Liver (tissue), 9 donors: ENCODE data around the gene ARMC9. TPM values are rescaled to one million over a fixed set of nuclear protein-coding genes. Genes with fewer than 3 reads are reported as not detected.

Experiments
- DNase-seq: peaks from one replicate; pipeline ENCODE4 v3.0.0-alpha.2; 2017; ENCODE audit warnings: low spot score
- H3K27ac ChIP-seq, 2 donors: one replicate each; pipeline ENCODE4 v1.7.0; 2013; ENCODE audit warnings: inconsistent platforms in 2 of 2, low read length in 2 of 2, control low read depth in 1 of 2, low read depth in 1 of 2, mild to moderate bottlenecking in 1 of 2
- H3K27me3 ChIP-seq, 4 donors: one replicate each; pipeline versions ENCODE4 v1.6.1 to v1.7.0; 2013; ENCODE audit warnings: low read length in 3 of 4, inconsistent platforms in 1 of 4, mild to moderate bottlenecking in 1 of 4, moderate library complexity in 1 of 4; ENCODE audit not compliant: control insufficient read depth in 4 of 4, insufficient read depth in 4 of 4
- H3K36me3 ChIP-seq, 4 donors: one replicate each; pipeline versions ENCODE4 v1.6.1 to v1.7.0; 2013; ENCODE audit warnings: low read length in 3 of 4, mild to moderate bottlenecking in 3 of 4, low read depth in 1 of 4, moderate library complexity in 1 of 4; ENCODE audit not compliant: control insufficient read depth in 4 of 4, insufficient read depth in 3 of 4
- H3K4me1 ChIP-seq, 4 donors: one replicate each; pipeline versions ENCODE4 v1.6.1 to v1.7.0; 2013; ENCODE audit warnings: low read length in 3 of 4, mild to moderate bottlenecking in 3 of 4, moderate library complexity in 1 of 4; ENCODE audit not compliant: control insufficient read depth in 4 of 4, insufficient read depth in 4 of 4
- H3K4me3 ChIP-seq, 3 donors: one replicate each; pipeline versions ENCODE4 v1.6.1 to v1.7.0; 2013; ENCODE audit warnings: low read length in 3 of 3, control low read depth in 1 of 3, low read depth in 1 of 3, mild to moderate bottlenecking in 1 of 3
- H3K9ac ChIP-seq, 2 donors: one replicate each; pipeline ENCODE4 v1.7.0; 2013; ENCODE audit warnings: low read length in 2 of 2, mild to moderate bottlenecking in 2 of 2, moderate library complexity in 2 of 2, control low read depth in 1 of 2, low read depth in 1 of 2
- H3K9me3 ChIP-seq, 4 donors: one replicate each; pipeline versions ENCODE4 v1.6.1 to v1.7.0; 2013; ENCODE audit warnings: low read length in 3 of 4; ENCODE audit not compliant: control insufficient read depth in 4 of 4
- EGR1 ChIP-seq, 2 donors: IDR thresholded peaks; 2 replicates each; pipeline ENCODE4 v1.6.1; 2016 to 2018; ENCODE audit warnings: antibody characterized with exemption in 2 of 2, low read depth in 2 of 2
- FOXA1 ChIP-seq: IDR thresholded peaks from 2 replicates; pipeline ENCODE4 v1.6.1; 2016; ENCODE audit warnings: antibody characterized with exemption
- FOXA2 ChIP-seq: IDR thresholded peaks from 2 replicates; pipeline ENCODE4 v1.6.1; 2016; ENCODE audit warnings: antibody characterized with exemption
- HNF4A ChIP-seq, 2 donors: conservative IDR thresholded peaks; 2 replicates each; pipeline ENCODE4 v1.6.1; 2016; ENCODE audit warnings: antibody characterized with exemption in 2 of 2, mild to moderate bottlenecking in 2 of 2
- HNF4G ChIP-seq: IDR thresholded peaks from 2 replicates; pipeline ENCODE4 v1.6.1; 2016; ENCODE audit warnings: antibody characterized with exemption
- JUND ChIP-seq, 2 donors: IDR thresholded peaks; 2 replicates each; pipeline ENCODE4 v1.6.1; 2016; ENCODE audit warnings: antibody characterized with exemption in 2 of 2
- NR2F2 ChIP-seq: IDR thresholded peaks from 2 replicates; pipeline ENCODE4 v1.6.1; 2016; ENCODE audit warnings: antibody characterized with exemption
- REST ChIP-seq: IDR thresholded peaks from 2 replicates; pipeline ENCODE4 v1.6.1; 2016; ENCODE audit warnings: antibody characterized with exemption, mild to moderate bottlenecking
- SP1 ChIP-seq: IDR thresholded peaks from 2 replicates; pipeline ENCODE4 v1.6.1; 2018; ENCODE audit warnings: antibody characterized with exemption, mild to moderate bottlenecking
- TAF1 ChIP-seq: conservative IDR thresholded peaks from 2 replicates; pipeline ENCODE4 v1.6.1; 2016; ENCODE audit warnings: antibody characterized with exemption, mild to moderate bottlenecking
- YY1 ChIP-seq: IDR thresholded peaks from 2 replicates; pipeline ENCODE4 v1.6.1; 2016; ENCODE audit warnings: antibody characterized with exemption, mild to moderate bottlenecking
- ZBTB33 ChIP-seq: IDR thresholded peaks from 2 replicates; pipeline ENCODE4 v1.6.1; 2016; ENCODE audit warnings: antibody characterized with exemption
- WGBS: extraction: QIAGEN DNeasy Blood & Tissue Kit; methylation state at CpG from one replicate; pipeline ENCODE4 v1.1.7; 2013; 5-methylcytosine and 5-hydroxymethylcytosine counted together
- polyA plus RNA-seq, 2 donors: library from polyadenylated mRNA; stranded (reverse) in 1 of 2; unstranded in 1 of 2; fragments of 200-250 nt in 1 of 2; fragments of >200 nt in 1 of 2; fragmentation: Nextera tagmentation in 1 of 2; extraction: Ambion mirVana in 1 of 2; gene quantifications; one replicate each; pipeline versions ENCODE4 v1.2.1 to v1.2.3, GENCODE V29; 2013 to 2015
- total RNA-seq, 2 donors: library from RNA; depleted of rRNA; stranded (reverse); fragments of >200 nt; gene quantifications; one replicate each; pipeline ENCODE4 v1.2.3, GENCODE V29; 2014
- TF ChIP-seq, protein P1 (sequence below): IDR thresholded peaks from 2 replicates; pipeline ENCODE4 v1.6.1; 2016; ENCODE audit warnings: antibody characterized with exemption
- TF ChIP-seq, protein P2 (sequence below): IDR thresholded peaks from 2 replicates; pipeline ENCODE4 v1.6.1; 2016; ENCODE audit warnings: antibody characterized with exemption
- TF ChIP-seq, protein P3 (sequence below): fragments of 150-350 bp; IDR thresholded peaks from 2 replicates; pipeline ENCODE4 v1.5.1; 2017; ENCODE audit warnings: improper control_type of control experiment, low read depth, low read length; ENCODE audit not compliant: missing input control
- donor health status: healthy.
- donor health status: healthy.
- donor health status: healthy.
- donor health status: healthy.
- donor health status: healthy.

Gene ARMC9
- total and polyA plus RNA-seq, 4 donors, result 1.1 to 2.3 (median 1.8) TPM

DNA sequence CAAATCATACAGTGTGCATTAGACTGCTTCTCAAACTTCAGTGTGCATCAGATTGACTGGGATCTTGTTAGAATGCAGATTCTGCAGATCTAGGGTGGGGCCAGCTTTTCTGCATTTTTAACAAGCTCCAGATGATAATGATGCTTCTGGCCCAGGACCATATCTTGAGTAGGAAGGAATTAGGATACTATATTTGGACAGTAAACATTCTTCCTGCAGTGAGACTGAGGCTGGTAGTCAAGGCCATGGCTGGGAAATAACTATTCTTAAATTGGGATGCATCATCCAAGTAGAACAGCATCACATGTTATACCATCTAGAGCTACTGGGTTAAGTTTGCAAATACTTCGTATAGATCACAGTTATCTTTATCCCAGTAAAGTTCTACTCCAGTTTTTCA is 28.4 kb upstream of the ARMC9 start:
- Histone ChIP-seq H3K27ac (no peak overlapping the region), H3K9ac (no peak overlapping the region), H3K9me3 (no peaks in the 10 kb centered on the region), H3K36me3 (peaks cover 3 to 54% (median 50%) of the 10 kb centered on the region in 4 donors), H3K27me3 (no peaks in the 10 kb centered on the region), H3K4me3 (no peak overlapping the region), H3K4me1 (no peaks in the 10 kb centered on the region)
- no peak for TF ChIP-seq FOXA1
- no peak for TF ChIP-seq HNF4G
- TF ChIP-seq HNF4A (conservative IDR thresholded peaks at IDR 0.05), result no peak
- TF ChIP-seq SP1, result no peak
- TF ChIP-seq FOXA2, result no peak
- TF ChIP-seq YY1, result no peak
- TF ChIP-seq REST, result no peak
- TF ChIP-seq, protein P1, sequence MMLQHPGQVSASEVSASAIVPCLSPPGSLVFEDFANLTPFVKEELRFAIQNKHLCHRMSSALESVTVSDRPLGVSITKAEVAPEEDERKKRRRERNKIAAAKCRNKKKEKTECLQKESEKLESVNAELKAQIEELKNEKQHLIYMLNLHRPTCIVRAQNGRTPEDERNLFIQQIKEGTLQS, result no peak
- TF ChIP-seq TAF1, result no peak
- no peak for TF ChIP-seq EGR1 (IDR thresholded peaks at IDR 0.05; ENCODE audit: low read depth in 2 of 2)
- no peak for TF ChIP-seq ZBTB33
- TF ChIP-seq, protein P2, sequence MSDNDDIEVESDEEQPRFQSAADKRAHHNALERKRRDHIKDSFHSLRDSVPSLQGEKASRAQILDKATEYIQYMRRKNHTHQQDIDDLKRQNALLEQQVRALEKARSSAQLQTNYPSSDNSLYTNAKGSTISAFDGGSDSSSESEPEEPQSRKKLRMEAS, result no peak
- no peak for TF ChIP-seq NR2F2
- TF ChIP-seq, protein P3, sequence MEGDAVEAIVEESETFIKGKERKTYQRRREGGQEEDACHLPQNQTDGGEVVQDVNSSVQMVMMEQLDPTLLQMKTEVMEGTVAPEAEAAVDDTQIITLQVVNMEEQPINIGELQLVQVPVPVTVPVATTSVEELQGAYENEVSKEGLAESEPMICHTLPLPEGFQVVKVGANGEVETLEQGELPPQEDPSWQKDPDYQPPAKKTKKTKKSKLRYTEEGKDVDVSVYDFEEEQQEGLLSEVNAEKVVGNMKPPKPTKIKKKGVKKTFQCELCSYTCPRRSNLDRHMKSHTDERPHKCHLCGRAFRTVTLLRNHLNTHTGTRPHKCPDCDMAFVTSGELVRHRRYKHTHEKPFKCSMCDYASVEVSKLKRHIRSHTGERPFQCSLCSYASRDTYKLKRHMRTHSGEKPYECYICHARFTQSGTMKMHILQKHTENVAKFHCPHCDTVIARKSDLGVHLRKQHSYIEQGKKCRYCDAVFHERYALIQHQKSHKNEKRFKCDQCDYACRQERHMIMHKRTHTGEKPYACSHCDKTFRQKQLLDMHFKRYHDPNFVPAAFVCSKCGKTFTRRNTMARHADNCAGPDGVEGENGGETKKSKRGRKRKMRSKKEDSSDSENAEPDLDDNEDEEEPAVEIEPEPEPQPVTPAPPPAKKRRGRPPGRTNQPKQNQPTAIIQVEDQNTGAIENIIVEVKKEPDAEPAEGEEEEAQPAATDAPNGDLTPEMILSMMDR, result no peak
- DNase-seq, result no peak
- 81% methylated on average over 1 of the region's 1 CpG for WGBS

DNA sequence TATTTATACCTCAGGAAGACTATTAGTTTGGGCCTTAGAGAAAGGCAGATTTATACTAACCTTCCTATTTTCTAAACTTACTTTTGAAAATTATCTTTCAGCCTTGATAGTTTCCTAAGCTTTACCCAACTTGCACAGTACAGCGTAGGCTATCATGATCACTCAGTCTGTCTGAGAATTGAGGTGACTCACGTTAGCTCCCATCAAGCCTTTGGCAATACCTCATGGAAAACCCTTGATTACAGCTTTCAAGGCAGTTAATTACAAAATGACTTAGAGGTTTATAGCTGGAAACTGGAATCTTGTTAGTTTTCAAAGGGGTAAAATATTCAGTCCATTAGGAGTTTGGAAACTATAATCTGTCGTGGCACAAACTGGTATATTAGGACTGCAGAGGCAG is 26.4 kb upstream of the ARMC9 start:
- DNase-seq, result no peak
- 96% methylated on average over 3 of the region's 3 CpGs for WGBS
- H3K36me3 ChIP-seq, result peaks cover 1 to 39% (median 33%) of the 10 kb centered on the region in 4 donors
- no peaks in the 10 kb centered on the region for H3K9me3 ChIP-seq
- H3K4me1 ChIP-seq, result no peaks in the 10 kb centered on the region
- H3K27ac ChIP-seq, result no peak overlapping the region
- H3K27me3 ChIP-seq, result no peaks in the 10 kb centered on the region
- no peak overlapping the region for H3K9ac ChIP-seq
- H3K4me3 ChIP-seq, result no peak overlapping the region
- TF ChIP-seq, protein P3, result no peak
- TF ChIP-seq EGR1 (IDR thresholded peaks at IDR 0.05; ENCODE audit: low read depth in 2 of 2), result no peak
- no peak for TF ChIP-seq SP1
- TF ChIP-seq HNF4A (conservative IDR thresholded peaks at IDR 0.05), result no peak
- no peak for TF ChIP-seq JUND (IDR thresholded peaks at IDR 0.05)
- TF ChIP-seq YY1, result no peak
- TF ChIP-seq HNF4G, result no peak
- TF ChIP-seq REST, result no peak
- no peak for TF ChIP-seq ZBTB33
